T-helper 1 cell treated with Interleukin-12 subunit alpha and Interleukin-12 subunit beta and Interleukin-4 antibody, amounts not matched to agents 30 μg/mL and 1 μg/mL, for 36 hours (primary cell): ENCODE measurements around the gene CHST9.
"Not testable (repeated sequence)": the region's sequence is repeated elsewhere in the genome, so short reads cannot be mapped to it uniquely, and the experiment has no call there.

Experiments used
- H3K27ac Mint-ChIP-seq: one replicate; pipeline ENCODE4 v1.8.0; 2021; ENCODE audit warnings: mild to moderate bottlenecking, mixed read lengths
- H3K27me3 Mint-ChIP-seq: one replicate; pipeline ENCODE4 v1.8.0; 2021; ENCODE audit warnings: low read depth, mixed read lengths
- H3K36me3 Mint-ChIP-seq: one replicate; pipeline ENCODE4 v1.8.0; 2021; ENCODE audit warnings: low read depth, mixed read lengths
- H3K4me1 Mint-ChIP-seq: one replicate; pipeline ENCODE4 v1.8.0; 2021; ENCODE audit warnings: low read depth, mixed read lengths
- H3K4me3 Mint-ChIP-seq: one replicate; pipeline ENCODE4 v1.8.0; 2021; ENCODE audit warnings: mild to moderate bottlenecking, moderate library complexity, mixed read lengths
- H3K9me3 Mint-ChIP-seq: one replicate; pipeline ENCODE4 v1.8.0; 2021; ENCODE audit warnings: mixed read lengths

Gene CHST9

DNA sequence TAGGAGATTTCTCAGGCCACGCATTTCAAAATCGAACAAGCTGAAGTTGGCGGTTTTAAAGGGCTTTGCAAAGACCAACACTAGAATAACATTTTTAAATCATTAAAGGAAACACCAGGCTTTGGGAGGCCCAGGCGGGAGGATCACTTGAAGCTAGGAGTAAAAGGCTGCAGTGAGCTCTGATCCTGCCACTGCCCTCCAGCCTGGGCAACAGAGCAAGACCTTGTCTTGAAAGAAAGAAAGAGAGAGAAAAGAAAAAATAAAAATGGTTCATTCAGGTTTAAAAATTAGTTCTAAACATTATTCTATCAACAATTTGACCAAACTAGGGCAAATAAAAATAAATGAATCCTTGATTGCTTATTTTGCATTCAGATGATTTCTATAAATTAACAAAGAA, 789 bp upstream of the CHST9 start:
- Mint-ChIP-seq H3K4me3 (no peak overlapping the region), H3K36me3 (no peaks in the 10 kb centered on the region)

DNA sequence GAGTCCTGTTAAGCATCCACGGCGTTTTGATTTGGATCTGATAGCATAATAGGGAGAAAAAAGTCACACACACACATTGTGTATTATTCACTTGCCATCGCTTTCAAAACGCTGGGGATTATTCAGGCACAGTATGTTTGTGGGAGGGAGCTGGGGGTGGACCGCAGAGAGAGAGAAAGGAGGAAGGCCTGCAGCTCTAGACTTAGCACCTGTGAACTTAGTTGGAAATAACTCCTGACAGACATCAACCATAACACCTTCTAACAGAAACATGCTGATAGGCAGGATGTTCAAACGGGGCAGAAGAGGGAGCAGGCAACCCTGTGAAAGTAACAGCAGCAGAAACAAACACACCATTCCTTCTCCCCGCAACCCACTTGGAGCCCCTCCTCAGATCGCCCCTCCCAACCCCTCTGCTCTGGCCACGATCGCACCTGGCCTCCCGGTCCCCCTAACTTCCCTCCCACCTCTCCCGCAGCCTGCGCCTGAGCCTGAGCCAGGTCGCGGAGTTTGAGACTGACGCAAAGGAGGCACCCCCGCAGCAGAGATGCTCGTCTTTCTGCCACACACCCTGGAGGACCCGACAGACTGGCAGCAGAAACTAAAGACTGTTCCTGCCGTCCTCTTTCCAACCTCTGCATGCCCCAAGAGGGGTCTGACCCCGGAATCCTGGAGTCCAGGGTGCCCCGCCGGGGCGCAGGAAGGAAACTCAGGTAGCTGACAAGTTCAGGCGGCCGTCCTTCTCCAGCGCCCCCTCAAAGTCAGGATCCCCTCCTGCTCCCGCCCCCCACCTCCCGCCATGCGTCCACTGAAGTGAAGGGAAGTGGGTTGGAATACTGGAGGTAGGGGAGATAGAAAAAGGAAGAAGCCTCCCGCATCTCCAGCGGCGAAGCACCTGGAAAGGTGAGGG, 738 bp downstream of the CHST9 start:
- Mint-ChIP-seq H3K4me3 (no peak overlapping the region), H3K9me3 (no peaks in the 10 kb centered on the region), H3K4me1 (no peaks in the 10 kb centered on the region), H3K36me3 (no peaks in the 10 kb centered on the region), H3K27ac (no peak overlapping the region), H3K27me3 (peaks cover 29% of the 10 kb centered on the region)

More for the DNA sequence above, 789 bp upstream of the CHST9 start:
- Mint-ChIP-seq H3K27me3 (peaks cover 29% of the 10 kb centered on the region), H3K9me3 (no peaks in the 10 kb centered on the region), H3K27ac (no peak overlapping the region), H3K4me1 (no peaks in the 10 kb centered on the region)

DNA sequence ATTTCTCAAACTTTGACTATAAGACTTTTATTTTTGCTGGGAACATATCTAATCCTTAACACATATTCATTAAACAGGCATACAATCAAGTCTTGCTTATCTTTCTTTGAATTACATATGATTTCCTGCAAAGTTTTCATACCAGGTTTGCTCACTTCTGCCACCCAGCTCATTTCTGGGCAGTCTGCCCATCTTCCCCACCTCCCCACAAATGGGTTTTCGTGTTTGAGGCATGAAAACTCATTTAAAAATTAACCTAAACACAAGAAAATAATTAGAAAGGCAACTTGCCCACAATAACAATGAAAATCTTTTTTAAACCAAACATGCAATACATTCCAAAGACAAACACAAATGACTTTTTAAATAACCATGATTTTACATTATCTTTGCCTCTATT, 3.4 kb downstream of the CHST9 start:
- no peaks in the 10 kb centered on the region for H3K9me3 Mint-ChIP-seq
- no peaks in the 10 kb centered on the region for H3K36me3 Mint-ChIP-seq
- H3K27me3 Mint-ChIP-seq, result peaks cover 28% of the 10 kb centered on the region
- H3K4me3 Mint-ChIP-seq, result no peak overlapping the region
- no peaks in the 10 kb centered on the region for H3K4me1 Mint-ChIP-seq
- no peak overlapping the region for H3K27ac Mint-ChIP-seq

DNA sequence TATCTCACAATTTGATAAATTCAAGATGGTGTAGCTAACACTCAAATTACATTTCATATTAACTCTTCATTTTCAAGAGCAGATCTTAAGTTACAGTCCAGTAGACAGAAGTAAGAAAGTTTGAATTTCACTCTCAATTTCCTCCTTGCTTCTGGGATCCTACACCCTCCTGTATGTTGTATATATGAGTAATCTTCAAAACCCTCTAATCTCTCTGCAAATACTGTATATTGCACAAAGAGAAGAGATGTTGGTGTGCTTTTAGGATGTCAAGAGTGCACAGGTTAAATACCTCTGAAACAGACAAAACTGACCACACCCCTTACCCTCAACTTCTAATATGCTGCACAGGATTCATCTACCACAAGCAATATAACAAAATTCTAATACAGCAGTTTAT, 6.7 kb downstream of the CHST9 start:
- H3K4me3 Mint-ChIP-seq, result no peak overlapping the region
- no peaks in the 10 kb centered on the region for H3K9me3 Mint-ChIP-seq
- no peaks in the 10 kb centered on the region for H3K4me1 Mint-ChIP-seq
- no peaks in the 10 kb centered on the region for H3K36me3 Mint-ChIP-seq
- H3K27ac Mint-ChIP-seq, result no peak overlapping the region
- peaks cover 7% of the 10 kb centered on the region for H3K27me3 Mint-ChIP-seq

DNA sequence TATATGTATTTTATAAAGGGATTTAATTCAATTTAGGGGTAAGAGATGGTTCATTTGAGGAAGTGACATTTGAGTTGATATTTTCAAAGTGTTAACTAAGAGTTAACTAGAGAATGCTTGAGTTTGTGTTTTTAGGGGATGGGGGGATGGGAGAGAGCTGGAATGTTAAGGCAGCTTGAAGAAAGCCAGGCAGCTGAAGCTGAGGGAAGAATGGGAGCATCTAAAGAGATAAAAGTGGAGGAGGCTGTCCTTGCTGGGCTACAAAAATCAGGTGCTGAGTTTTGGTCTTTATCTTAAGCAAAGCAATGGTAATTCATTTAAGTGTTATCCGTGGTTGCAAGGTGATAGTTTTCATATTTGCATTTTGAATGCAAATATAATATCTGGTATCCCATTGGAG, 9.2 kb downstream of the CHST9 start:
- no peaks in the 10 kb centered on the region for H3K27me3 Mint-ChIP-seq
- no peaks in the 10 kb centered on the region for H3K36me3 Mint-ChIP-seq
- H3K9me3 Mint-ChIP-seq, result no peaks in the 10 kb centered on the region
- H3K27ac Mint-ChIP-seq, result no peak overlapping the region
- H3K4me1 Mint-ChIP-seq, result no peaks in the 10 kb centered on the region
- H3K4me3 Mint-ChIP-seq, result no peak overlapping the region

DNA sequence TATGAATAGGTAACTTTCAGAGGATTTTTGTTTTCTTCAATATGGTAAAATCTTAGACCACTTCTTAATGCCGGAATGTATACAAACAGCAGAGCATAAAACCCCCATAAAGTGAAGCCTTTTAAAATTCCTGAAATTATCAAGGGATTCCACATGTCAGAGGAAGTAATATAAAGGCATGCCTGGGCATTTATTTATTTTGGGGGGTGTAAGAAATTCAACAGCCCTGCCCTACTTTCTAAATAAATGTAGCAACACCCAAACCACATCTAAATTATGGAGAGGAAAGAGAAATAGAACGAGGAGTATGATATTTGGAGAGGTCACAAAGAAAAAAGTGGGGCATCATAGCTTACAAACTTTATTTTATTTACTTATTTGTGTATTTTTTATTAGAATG, 9.9 kb downstream of the CHST9 start:
- Mint-ChIP-seq H3K9me3 (no peaks in the 10 kb centered on the region), H3K4me1 (no peaks in the 10 kb centered on the region), H3K27ac (no peak overlapping the region), H3K27me3 (no peaks in the 10 kb centered on the region), H3K36me3 (no peaks in the 10 kb centered on the region), H3K4me3 (no peak overlapping the region)

DNA sequence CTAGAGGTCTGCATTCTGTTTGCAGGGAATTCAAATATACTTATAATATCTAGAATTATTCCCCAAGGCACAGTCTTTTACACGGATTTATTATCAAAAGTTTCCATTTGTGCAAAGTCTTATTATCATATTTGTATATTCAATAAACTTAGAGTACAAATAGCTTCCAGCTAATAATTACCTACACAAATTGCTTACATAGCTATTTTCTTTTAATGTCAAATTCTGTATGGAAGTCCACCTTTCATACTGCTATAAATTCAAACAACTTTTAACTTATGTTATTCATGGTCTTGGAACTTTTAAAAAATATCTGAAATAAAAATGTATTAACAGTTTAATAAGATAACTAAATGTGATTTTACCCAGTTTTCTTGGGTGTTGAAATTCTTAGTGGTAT, 13.1 kb downstream of the CHST9 start:
- Mint-ChIP-seq H3K27ac (no peak overlapping the region), H3K4me3 (no peak overlapping the region), H3K36me3 (no peaks in the 10 kb centered on the region), H3K9me3 (peaks cover 3% of the 10 kb centered on the region), H3K4me1 (no peaks in the 10 kb centered on the region), H3K27me3 (no peaks in the 10 kb centered on the region)

DNA sequence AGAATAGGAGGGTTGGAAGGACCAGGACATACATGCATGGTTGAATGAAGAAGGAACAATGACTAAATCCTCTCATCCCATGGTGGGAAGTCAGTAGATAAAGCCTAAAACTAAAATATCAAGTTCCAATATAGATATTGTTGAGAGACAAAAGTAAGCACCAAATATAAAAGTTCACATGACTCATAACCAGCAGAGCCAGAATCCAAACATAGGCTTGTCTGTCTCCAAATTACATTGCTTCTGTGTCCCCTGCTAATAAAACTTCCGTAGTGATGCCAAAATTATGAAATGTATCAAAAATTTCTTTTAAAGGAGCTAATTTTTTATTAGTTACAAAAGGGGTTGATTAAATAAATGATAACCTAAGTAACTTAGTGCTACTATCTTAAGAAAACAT, 19.7 kb downstream of the CHST9 start:
- H3K4me1 Mint-ChIP-seq, result no peaks in the 10 kb centered on the region
- H3K27me3 Mint-ChIP-seq, result no peaks in the 10 kb centered on the region
- no peak overlapping the region for H3K27ac Mint-ChIP-seq
- H3K9me3 Mint-ChIP-seq, result peaks cover 11% of the 10 kb centered on the region
- no peak overlapping the region for H3K4me3 Mint-ChIP-seq
- H3K36me3 Mint-ChIP-seq, result no peaks in the 10 kb centered on the region

DNA sequence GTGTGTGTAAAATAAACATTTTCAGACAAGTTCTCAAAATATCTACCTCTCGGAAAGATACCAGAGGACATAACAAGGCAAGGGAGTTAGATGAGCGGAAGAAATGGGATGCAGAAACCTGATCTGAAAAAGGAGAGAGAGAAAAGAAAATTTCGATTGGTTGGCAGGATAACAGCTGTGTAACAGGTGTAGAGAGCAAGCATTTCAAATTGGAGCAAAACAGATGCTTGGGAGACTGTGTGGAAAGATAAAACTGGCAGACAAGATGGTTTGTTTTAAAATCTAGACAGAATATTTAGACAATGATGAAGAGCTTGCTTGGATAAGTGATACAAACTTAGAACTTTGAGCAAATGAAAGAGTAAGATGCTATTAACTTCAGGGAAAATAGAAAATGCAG, 20.2 kb downstream of the CHST9 start:
- Mint-ChIP-seq H3K9me3 (peaks cover 11% of the 10 kb centered on the region), H3K4me3 (no peak overlapping the region), H3K27ac (no peak overlapping the region), H3K36me3 (no peaks in the 10 kb centered on the region), H3K4me1 (no peaks in the 10 kb centered on the region), H3K27me3 (no peaks in the 10 kb centered on the region)

DNA sequence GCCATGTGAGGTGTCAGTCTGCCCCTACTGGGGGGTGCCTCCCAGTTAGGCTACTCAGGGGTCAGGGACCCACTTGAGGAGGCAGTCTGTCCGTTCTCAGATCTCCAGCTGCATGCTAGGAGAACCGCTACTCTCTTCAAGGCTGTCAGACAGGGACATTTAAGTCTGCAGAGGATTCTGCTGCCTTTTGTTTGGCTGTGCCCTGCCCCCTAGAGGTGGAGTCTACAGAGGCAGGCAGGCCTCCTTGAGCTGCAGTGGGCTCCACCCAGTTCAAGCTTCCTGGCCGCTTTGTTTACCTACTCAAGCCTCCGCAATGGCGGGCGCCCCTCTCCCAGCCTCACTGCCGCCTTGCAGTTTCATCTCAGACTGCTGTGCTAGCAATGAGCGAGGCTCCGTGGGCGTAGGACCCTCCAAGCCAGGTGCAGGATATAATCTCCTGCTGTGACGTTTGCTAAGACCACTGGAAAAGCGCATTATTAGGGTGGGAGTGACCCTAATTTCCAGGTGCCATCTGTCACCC, 21.9 kb downstream of the CHST9 start:
- not testable (repeated sequence) for H3K9me3 Mint-ChIP-seq, H3K4me3 Mint-ChIP-seq, H3K27ac Mint-ChIP-seq, H3K27me3 Mint-ChIP-seq, H3K36me3 Mint-ChIP-seq, H3K4me1 Mint-ChIP-seq

DNA sequence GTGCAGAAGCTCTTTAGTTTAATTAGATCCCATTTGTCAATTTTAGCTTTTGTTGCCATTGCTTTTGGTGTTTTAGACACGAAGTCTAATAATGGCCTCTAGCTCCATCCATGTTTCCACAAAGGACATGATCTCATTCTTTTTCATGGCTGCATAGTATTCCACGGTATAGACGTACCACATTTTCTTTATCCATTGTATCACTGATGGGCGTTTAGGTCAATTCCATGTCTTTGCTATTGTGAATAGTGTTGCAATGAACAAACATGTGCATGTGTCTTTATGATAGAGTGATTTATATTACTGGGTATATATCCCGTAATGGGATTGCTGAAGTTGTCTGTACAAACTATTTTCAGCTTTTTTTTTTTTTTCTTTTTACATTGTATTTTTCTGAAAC, 35.9 kb downstream of the CHST9 start:
- not testable (repeated sequence) for H3K36me3 Mint-ChIP-seq, H3K4me3 Mint-ChIP-seq, H3K4me1 Mint-ChIP-seq, H3K27me3 Mint-ChIP-seq, H3K27ac Mint-ChIP-seq
- peaks cover 16% of the 10 kb centered on the region for H3K9me3 Mint-ChIP-seq

DNA sequence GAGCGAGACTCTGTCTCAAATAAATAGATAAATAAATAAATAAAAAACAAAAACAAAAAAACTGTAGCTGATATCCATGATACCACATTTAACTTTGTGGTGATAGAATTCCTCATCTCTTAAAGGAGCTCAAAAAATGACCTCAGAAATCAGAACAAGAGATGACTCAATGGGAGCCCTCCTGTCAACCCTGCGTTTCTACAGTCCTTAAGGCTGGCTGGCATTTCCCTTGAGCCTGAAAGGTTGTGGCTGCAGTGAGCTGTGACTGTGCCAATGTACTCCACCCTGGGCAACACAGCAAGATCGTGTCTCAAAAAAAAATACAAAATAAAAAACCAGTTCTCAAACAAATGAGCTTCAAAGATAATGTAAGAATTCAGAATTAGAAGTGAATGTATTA, 40.4 kb downstream of the CHST9 start:
- Mint-ChIP-seq H3K4me1 (no peaks in the 10 kb centered on the region), H3K9me3 (peaks cover 6% of the 10 kb centered on the region), H3K36me3 (no peaks in the 10 kb centered on the region), H3K4me3 (no peak overlapping the region), H3K27me3 (no peaks in the 10 kb centered on the region), H3K27ac (no peak overlapping the region)

DNA sequence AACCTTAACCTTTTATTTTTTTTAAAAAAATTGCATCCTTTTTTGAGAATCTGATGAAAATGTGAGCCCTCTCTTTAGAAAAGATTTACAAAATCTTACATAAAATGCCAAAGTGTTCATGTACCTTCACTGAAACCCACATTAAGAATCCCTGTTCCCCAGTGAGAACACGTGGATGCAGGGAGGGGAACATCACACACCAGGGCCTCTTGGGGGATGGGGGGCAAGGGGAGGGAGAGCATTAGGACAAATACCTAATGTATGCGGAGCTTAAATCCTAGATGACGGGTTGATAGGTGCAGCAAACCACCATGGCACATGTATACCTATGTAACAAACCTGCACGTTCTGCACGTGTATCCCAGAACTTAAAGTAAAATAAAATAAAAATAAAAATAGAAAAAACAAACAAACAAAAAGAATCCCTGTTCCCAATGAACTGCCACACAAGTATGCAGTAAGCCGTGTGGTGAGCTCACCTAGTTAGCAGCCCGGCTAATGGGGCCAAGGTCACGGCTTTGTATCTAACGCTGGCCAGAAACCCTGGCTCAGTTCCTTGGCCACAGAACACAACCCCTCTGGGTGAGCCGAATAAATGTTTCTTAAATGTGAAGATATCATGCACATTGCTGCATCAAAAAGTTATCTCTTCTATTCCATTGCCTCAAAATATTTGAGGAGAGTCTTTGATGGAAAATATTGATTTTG, 41.4 kb downstream of the CHST9 start:
- Mint-ChIP-seq H3K27ac (no peak overlapping the region), H3K9me3 (no peaks in the 10 kb centered on the region), H3K27me3 (no peaks in the 10 kb centered on the region), H3K36me3 (no peaks in the 10 kb centered on the region), H3K4me1 (no peaks in the 10 kb centered on the region), H3K4me3 (no peak overlapping the region)

DNA sequence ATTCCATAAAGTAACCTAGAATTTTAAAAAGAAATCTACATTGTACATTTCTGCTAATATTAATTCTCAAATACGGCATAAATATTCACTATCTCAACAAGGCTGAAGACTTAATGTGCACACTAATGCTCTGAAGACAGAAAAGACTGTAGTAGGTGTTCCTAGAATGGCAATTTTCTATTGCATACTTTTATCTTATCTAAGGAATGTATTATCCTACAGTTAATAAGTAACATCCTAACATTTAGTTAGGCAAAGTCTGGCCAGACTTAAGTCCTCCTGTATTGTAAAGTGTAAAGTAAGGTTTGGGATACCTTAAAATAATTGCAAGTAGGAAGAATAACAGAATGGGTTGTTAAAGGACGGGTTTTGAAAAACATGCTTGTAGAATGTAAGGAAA, 42.2 kb downstream of the CHST9 start:
- Mint-ChIP-seq H3K27ac (no peak overlapping the region), H3K9me3 (no peaks in the 10 kb centered on the region), H3K36me3 (no peaks in the 10 kb centered on the region), H3K4me1 (no peaks in the 10 kb centered on the region), H3K27me3 (no peaks in the 10 kb centered on the region), H3K4me3 (no peak overlapping the region)

DNA sequence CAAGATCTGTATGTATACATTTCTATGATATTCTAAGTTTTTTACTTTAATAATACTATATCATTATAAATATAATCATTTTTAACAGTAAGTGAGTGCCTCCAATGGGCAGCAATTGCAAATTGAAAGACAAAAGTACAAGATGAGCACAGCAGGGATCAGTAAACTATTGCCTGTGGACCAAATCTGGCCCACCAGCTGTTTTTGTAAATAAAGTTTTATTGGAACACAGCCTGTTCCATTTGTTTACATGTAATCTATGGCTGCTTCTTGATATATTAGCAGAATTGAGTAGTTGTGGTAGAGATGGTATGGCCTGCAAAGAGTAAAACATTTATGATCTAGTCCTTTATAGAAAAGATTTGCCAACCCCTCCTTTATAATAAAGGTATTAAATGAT, 43.2 kb downstream of the CHST9 start:
- Mint-ChIP-seq H3K4me1 (no peaks in the 10 kb centered on the region), H3K27me3 (no peaks in the 10 kb centered on the region), H3K4me3 (no peak overlapping the region), H3K27ac (no peak overlapping the region), H3K9me3 (no peaks in the 10 kb centered on the region), H3K36me3 (no peaks in the 10 kb centered on the region)
